Ishikawa (cell line): ENCODE measurements around the gene LSM14B.

Experiments
- CEBPB ChIP-seq: IDR thresholded peaks from 2 replicates; pipeline ENCODE4 v1.6.1; 2012
- CREB1 ChIP-seq: IDR thresholded peaks from 2 replicates; pipeline ENCODE4 v1.6.1; 2012; ENCODE audit warnings: low read depth
- EGR1 ChIP-seq: IDR thresholded peaks from 2 replicates; pipeline ENCODE4 v1.6.1; 2012
- EP300 ChIP-seq: IDR thresholded peaks from 2 replicates; pipeline ENCODE4 v1.6.1; 2012; ENCODE audit warnings: borderline replicate concordance
- FOXM1 ChIP-seq: IDR thresholded peaks from 2 replicates; pipeline ENCODE4 v1.6.1; 2012; ENCODE audit warnings: low read depth, borderline replicate concordance
- NFIC ChIP-seq: IDR thresholded peaks from 2 replicates; pipeline ENCODE4 v1.6.1; 2012
- RAD21 ChIP-seq: IDR thresholded peaks from 2 replicates; pipeline ENCODE4 v1.6.1; 2012; ENCODE audit warnings: low read depth
- TAF1 ChIP-seq: IDR thresholded peaks from 2 replicates; pipeline ENCODE4 v1.6.1; 2012; ENCODE audit warnings: low read depth, mild to moderate bottlenecking
- TCF12 ChIP-seq: IDR thresholded peaks from 2 replicates; pipeline ENCODE4 v1.6.1; 2012; ENCODE audit warnings: low read depth
- TEAD4 ChIP-seq: IDR thresholded peaks from 2 replicates; pipeline ENCODE4 v1.6.1; 2012
- YY1 ChIP-seq: IDR thresholded peaks from 2 replicates; pipeline ENCODE4 v1.6.1; 2012; ENCODE audit warnings: low read depth
- ZBTB7A ChIP-seq: IDR thresholded peaks from 2 replicates; pipeline ENCODE4 v1.6.1; 2012; ENCODE audit warnings: low read depth
- TF ChIP-seq, protein P1 (sequence below): IDR thresholded peaks from 2 replicates; pipeline ENCODE4 v1.6.1; 2012
- TF ChIP-seq, protein P2 (sequence below): IDR thresholded peaks from 2 replicates; pipeline ENCODE4 v1.6.1; 2012
- TF ChIP-seq, protein P3 (sequence below): IDR thresholded peaks from 2 replicates; pipeline ENCODE4 v1.6.1; 2012; ENCODE audit warnings: low read depth, mild to moderate bottlenecking

Gene LSM14B

DNA sequence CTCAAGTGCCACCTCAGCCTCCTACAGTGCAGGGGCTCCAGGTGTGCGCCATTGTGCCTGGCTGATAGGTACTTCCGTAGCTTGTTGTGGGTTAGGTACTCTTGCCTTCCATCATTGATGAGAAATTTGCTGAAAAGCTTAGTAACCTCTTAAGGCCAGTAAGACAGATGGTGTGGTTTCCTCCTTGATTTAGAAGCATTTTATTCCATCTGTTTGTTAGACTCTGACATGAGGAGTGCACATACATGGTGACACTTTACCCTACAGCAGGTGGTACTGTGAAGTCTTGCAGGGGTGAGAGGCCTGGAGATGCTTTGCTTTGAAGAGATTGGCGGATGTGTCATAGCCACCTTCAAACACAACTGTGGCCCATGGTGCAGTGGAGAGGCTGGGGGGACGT, 45.8 kb downstream of the LSM14B start:
- no peak for TF ChIP-seq TEAD4
- no peak for TF ChIP-seq TCF12
- TF ChIP-seq RAD21: no peak
- TF ChIP-seq YY1: no peak
- no peak for TF ChIP-seq FOXM1
- no peak for TF ChIP-seq EGR1
- TF ChIP-seq CEBPB: no peak
- TF ChIP-seq, protein P1, sequence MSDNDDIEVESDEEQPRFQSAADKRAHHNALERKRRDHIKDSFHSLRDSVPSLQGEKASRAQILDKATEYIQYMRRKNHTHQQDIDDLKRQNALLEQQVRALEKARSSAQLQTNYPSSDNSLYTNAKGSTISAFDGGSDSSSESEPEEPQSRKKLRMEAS: no peak
- TF ChIP-seq NFIC: no peak
- TF ChIP-seq CREB1: no peak
- TF ChIP-seq, protein P2, sequence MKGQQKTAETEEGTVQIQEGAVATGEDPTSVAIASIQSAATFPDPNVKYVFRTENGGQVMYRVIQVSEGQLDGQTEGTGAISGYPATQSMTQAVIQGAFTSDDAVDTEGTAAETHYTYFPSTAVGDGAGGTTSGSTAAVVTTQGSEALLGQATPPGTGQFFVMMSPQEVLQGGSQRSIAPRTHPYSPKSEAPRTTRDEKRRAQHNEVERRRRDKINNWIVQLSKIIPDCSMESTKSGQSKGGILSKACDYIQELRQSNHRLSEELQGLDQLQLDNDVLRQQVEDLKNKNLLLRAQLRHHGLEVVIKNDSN: no peak
- TF ChIP-seq ZBTB7A: no peak
- TF ChIP-seq, protein P3, sequence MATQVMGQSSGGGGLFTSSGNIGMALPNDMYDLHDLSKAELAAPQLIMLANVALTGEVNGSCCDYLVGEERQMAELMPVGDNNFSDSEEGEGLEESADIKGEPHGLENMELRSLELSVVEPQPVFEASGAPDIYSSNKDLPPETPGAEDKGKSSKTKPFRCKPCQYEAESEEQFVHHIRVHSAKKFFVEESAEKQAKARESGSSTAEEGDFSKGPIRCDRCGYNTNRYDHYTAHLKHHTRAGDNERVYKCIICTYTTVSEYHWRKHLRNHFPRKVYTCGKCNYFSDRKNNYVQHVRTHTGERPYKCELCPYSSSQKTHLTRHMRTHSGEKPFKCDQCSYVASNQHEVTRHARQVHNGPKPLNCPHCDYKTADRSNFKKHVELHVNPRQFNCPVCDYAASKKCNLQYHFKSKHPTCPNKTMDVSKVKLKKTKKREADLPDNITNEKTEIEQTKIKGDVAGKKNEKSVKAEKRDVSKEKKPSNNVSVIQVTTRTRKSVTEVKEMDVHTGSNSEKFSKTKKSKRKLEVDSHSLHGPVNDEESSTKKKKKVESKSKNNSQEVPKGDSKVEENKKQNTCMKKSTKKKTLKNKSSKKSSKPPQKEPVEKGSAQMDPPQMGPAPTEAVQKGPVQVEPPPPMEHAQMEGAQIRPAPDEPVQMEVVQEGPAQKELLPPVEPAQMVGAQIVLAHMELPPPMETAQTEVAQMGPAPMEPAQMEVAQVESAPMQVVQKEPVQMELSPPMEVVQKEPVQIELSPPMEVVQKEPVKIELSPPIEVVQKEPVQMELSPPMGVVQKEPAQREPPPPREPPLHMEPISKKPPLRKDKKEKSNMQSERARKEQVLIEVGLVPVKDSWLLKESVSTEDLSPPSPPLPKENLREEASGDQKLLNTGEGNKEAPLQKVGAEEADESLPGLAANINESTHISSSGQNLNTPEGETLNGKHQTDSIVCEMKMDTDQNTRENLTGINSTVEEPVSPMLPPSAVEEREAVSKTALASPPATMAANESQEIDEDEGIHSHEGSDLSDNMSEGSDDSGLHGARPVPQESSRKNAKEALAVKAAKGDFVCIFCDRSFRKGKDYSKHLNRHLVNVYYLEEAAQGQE: no peak
- TF ChIP-seq TAF1: no peak
- no peak for TF ChIP-seq EP300

DNA sequence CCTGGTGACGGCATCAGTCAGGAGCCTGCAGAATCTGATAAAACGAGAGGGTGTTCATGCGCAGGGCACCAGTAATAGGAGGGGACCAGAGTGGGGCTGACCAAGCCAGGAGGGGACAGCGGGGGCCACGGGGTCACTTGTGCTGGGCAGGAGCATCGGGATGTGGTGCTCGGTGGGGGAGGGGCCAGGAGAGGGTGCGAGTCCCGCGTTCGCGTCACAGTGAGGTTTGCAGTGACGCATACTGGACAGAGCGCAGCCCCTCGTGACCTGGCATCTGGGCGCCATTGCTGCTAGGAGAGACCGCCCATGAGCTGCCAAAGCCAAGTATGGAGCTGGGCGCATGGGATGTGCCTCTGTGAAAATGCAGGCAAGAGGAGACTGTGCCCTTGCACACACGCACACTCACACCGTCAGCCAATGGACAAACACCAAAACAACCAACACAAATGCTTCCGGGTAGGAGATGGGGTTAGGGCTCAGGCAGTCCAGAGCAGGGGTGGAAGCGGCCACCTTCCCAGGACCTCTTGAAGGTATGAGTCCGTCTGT, 46.7 kb downstream of the LSM14B start:
- TF ChIP-seq EGR1 (no peak), FOXM1 (no peak), NFIC (no peak), EP300 (no peak), ZBTB7A (no peak), TAF1 (no peak), CEBPB (no peak), RAD21 (no peak), TEAD4 (no peak), YY1 (no peak), CREB1 (no peak), TCF12 (no peak)
- TF ChIP-seq, protein P1: no peak
- TF ChIP-seq, protein P3: no peak
- TF ChIP-seq, protein P2: no peak

DNA sequence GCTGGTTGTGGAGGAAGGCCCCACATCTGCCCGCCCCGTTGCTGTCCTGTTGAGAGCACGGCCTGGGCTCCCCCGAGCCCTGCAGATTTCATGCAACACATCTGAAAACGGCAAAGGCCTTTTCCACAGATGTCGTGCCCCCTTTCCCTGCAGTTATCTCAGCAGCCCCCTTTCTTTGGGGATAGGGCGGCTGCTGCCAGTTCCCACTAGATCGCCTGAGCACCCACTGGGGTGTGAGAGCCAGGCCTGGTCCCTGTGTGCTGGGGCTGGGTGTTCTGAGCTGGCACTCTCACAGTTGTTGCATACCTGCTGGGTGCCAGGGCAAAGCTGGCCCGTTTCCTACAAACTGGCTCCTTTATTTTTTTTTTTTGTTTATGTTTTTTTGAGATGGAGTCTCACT, 48.3 kb downstream of the LSM14B start:
- TF ChIP-seq, protein P2: no peak
- TF ChIP-seq TAF1: no peak
- no peak for TF ChIP-seq EGR1
- TF ChIP-seq YY1: no peak
- no peak for TF ChIP-seq CEBPB
- TF ChIP-seq, protein P1: no peak
- no peak for TF ChIP-seq EP300
- TF ChIP-seq, protein P3: no peak
- no peak for TF ChIP-seq CREB1
- no peak for TF ChIP-seq ZBTB7A
- TF ChIP-seq FOXM1: no peak
- no peak for TF ChIP-seq NFIC
- TF ChIP-seq TCF12: no peak
- no peak for TF ChIP-seq TEAD4
- no peak for TF ChIP-seq RAD21

DNA sequence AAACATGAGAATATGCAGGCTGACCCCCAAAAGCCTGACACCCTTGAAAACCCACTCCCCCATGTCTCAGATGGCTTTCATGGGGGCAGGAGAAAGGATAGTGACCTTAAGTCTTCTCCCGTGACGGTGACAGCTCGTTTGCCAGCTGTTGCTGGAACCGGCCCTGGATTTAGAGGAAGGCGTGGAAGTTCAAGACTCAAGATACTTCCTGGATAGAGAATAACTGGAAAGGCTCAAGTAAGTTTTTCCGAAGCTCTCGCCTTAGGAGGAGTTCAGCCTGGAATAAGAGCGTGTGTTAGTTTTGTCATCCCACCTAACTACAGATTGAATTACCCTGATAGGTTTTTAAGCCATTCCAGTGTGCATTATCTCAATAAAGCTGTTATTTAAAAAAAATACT, 49.0 kb downstream of the LSM14B start:
- TF ChIP-seq CEBPB: no peak
- TF ChIP-seq RAD21: no peak
- no peak for TF ChIP-seq FOXM1
- no peak for TF ChIP-seq TCF12
- no peak for TF ChIP-seq TAF1
- TF ChIP-seq, protein P1: no peak
- no peak for TF ChIP-seq CREB1
